CD4-positive, alpha-beta T cell (primary cell): ENCODE results near the gene SHANK3. TPM values are rescaled to one million over a fixed set of nuclear protein-coding genes. Genes with fewer than 3 reads are reported as not detected.

Source experiments
- ATAC-seq: fragments of 200-7000 bp; cut with Tn5 transposase; one replicate; pipeline ENCODE4 v1.10.0; 2022; ENCODE audit warnings: mild to moderate bottlenecking; ENCODE audit not compliant: poor library complexity
- CTCF ChIA-PET: fragments of 350-600 bp; sonication (Branson Sonifier 250); formaldehyde crosslinking; loops from one replicate; lab custom pipeline; 2021; ENCODE audit warnings: antibody characterized with exemption, inconsistent platforms; lab: Charles Lee
- POLR2A ChIA-PET: fragments of 350-600 bp; sonication (Branson Sonifier 250); formaldehyde crosslinking; loops from one replicate; lab custom pipeline; 2021; ENCODE audit warnings: antibody characterized with exemption, inconsistent platforms; lab: Charles Lee
- DNase-seq, 14 experiments: peaks; one replicate each; pipeline ENCODE4 v3.0.0-alpha.2; 2013 to 2020; ENCODE audit warnings: mixed read lengths in 2 of 14
- H3K27ac ChIP-seq, 2 donors: one replicate each; pipeline versions ENCODE4 v1.5.1 to v1.7.0; 2013; ENCODE audit warnings: low read length in 2 of 2, low read depth in 1 of 2, mild to moderate bottlenecking in 1 of 2
- H3K27me3 ChIP-seq, 2 experiments: 1 replicate in 1 of 2; 2 replicates in 1 of 2; pipeline versions ENCODE4 v1.6.1 to v1.7.0; 2013; ENCODE audit warnings: low read length in 2 of 2, control low read depth in 1 of 2, mild to moderate bottlenecking in 1 of 2, moderate library complexity in 1 of 2; ENCODE audit not compliant: insufficient read depth in 2 of 2, control insufficient read depth in 1 of 2
- H3K36me3 ChIP-seq: one replicate; pipeline ENCODE4 v1.6.1; 2013; ENCODE audit warnings: low read length, control low read depth; ENCODE audit not compliant: insufficient read depth
- H3K4me1 ChIP-seq: one replicate; pipeline ENCODE4 v1.6.1; 2013; ENCODE audit warnings: low read length, control low read depth; ENCODE audit not compliant: insufficient read depth
- H3K4me3 ChIP-seq: one replicate; pipeline ENCODE4 v1.5.1; 2013; ENCODE audit warnings: mild to moderate bottlenecking, low read length, moderate library complexity
- H3K9me3 ChIP-seq, 2 experiments: 1 replicate in 1 of 2; 2 replicates in 1 of 2; pipeline versions ENCODE4 v1.6.1 to v1.7.0; 2013; ENCODE audit warnings: low read length in 2 of 2, mild to moderate bottlenecking in 2 of 2, control low read depth in 1 of 2, moderate library complexity in 1 of 2; ENCODE audit not compliant: control insufficient read depth in 1 of 2, insufficient read depth in 1 of 2
- H3K27ac Mint-ChIP-seq: one replicate; pipeline ENCODE4 v1.8.0; 2020; ENCODE audit warnings: mixed read lengths
- H3K27me3 Mint-ChIP-seq: one replicate; pipeline ENCODE4 v1.8.0; 2021; ENCODE audit warnings: mixed read lengths
- H3K36me3 Mint-ChIP-seq: one replicate; pipeline ENCODE4 v1.8.0; 2021; ENCODE audit warnings: low read depth, mixed read lengths
- H3K4me1 Mint-ChIP-seq: one replicate; pipeline ENCODE4 v1.8.0; 2021; ENCODE audit warnings: low read depth, mixed read lengths
- H3K4me3 Mint-ChIP-seq: one replicate; pipeline ENCODE4 v1.8.0; 2020; ENCODE audit warnings: mild to moderate bottlenecking, mixed read lengths
- H3K9me3 Mint-ChIP-seq: one replicate; pipeline ENCODE4 v1.8.0; 2020; ENCODE audit warnings: mixed read lengths
- intact Hi-C, 2 experiments: fragments of 100-400 bp; cut with DNase I in 1 of 2; cut with micrococcal nuclease in 1 of 2; formaldehyde crosslinking; loops; one replicate each; pipeline versions ENCODE4 v1.15.1 to v1.9.0; 2023 to 2025; cut with DNase I, micrococcal nuclease
- total RNA-seq, 174 experiments: library from RNA in 2 of 174; stranded (reverse) in 2 of 174; gene quantifications; one replicate each; pipeline ENCODE4 v1.2.3 and lab custom pipeline; 2021 to 2026
- TF ChIP-seq, protein P1 (sequence below): fragments of 200-600 bp; IDR thresholded peaks from one replicate; pipeline ENCODE4 v1.8.0; 2022; ENCODE audit warnings: antibody characterized with exemption, mild to moderate bottlenecking

SHANK3 gene
- total RNA-seq, 2 experiments from 2014 or later, result not detected

DNA sequence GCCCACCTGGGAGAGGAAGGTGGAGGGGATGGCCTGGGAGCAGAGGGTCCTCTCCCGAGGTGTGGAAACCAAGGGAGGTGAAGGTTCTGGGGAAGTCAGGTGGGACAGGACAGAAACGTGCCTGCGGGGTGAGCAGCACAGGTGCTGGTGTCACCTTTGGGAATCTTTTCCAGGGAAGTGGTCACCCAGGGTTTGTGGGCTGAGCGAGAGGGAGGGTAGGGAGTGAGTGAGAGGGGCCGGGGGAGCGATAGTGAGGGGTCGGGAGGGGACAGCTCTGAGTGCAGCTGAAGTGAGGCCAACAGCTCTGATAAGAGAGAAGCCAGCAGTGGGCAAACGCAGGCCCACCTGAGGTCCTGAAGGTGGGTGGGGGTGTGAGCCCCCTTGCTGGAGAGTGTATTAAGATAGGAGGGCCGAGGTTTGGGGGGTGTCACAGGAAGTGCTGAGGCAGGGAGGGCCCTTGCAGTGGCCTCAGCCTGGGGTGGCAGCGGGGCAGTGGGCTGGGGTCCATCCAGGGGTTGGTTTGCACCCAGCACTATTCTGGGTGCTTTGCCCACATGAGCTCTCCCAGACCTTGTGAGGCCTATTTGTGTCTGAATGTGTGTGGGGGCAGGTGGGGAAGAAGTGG lies 1.6 kb upstream of the SHANK3 start:
- peak overlapping the region; percentile 64 for H3K4me3 Mint-ChIP-seq
- intact Hi-C loops, result no loop called here
- peaks cover 49% of the 10 kb centered on the region for H3K27me3 Mint-ChIP-seq

DNA sequence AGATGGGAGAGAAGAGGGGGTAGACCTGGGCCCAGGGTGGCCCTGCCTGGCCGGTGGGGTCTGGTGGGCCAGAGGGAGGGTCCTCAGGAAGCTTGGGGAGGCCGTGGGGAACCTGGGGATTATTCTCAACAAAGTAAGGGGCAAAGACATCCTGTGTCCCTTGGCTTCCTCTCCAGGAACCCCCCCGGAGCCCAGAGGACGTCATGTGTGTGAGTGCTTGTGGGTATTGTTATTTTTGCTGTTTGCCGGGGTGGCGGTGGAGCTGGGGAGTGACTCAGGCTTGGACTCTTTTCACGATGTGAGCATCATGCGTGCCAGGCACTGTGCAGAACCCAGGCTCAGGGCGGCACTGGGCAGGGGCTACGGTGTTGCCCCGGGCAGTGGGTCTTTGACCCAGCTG lies 982 bp upstream of the SHANK3 start:
- H3K27me3 ChIP-seq, result peaks cover 34 to 42% of the 10 kb centered on the region in 2 experiments
- no peaks in the 10 kb centered on the region for H3K36me3 ChIP-seq
- Mint-ChIP-seq H3K4me1 (peaks cover 16% of the 10 kb centered on the region), H3K4me3 (peak overlapping the region; percentile 64), H3K27me3 (peaks cover 55% of the 10 kb centered on the region), H3K9me3 (no peaks in the 10 kb centered on the region), H3K36me3 (no peaks in the 10 kb centered on the region), H3K27ac (no peak overlapping the region)
- H3K4me3 ChIP-seq, result no peak overlapping the region
- H3K9me3 ChIP-seq, result peaks cover 0 to 18% of the 10 kb centered on the region in 2 experiments
- ChIA-PET POLR2A (no interaction called here), CTCF (no interaction called here)
- ATAC-seq (no peak), DNase-seq (peak in 1 of 14 experiments; percentile 21)
- H3K4me1 ChIP-seq, result peaks cover 24% of the 10 kb centered on the region
- TF ChIP-seq, protein P1, sequence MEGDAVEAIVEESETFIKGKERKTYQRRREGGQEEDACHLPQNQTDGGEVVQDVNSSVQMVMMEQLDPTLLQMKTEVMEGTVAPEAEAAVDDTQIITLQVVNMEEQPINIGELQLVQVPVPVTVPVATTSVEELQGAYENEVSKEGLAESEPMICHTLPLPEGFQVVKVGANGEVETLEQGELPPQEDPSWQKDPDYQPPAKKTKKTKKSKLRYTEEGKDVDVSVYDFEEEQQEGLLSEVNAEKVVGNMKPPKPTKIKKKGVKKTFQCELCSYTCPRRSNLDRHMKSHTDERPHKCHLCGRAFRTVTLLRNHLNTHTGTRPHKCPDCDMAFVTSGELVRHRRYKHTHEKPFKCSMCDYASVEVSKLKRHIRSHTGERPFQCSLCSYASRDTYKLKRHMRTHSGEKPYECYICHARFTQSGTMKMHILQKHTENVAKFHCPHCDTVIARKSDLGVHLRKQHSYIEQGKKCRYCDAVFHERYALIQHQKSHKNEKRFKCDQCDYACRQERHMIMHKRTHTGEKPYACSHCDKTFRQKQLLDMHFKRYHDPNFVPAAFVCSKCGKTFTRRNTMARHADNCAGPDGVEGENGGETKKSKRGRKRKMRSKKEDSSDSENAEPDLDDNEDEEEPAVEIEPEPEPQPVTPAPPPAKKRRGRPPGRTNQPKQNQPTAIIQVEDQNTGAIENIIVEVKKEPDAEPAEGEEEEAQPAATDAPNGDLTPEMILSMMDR, result no peak
- intact Hi-C loops, result no loop called here
- no peak overlapping the region for H3K27ac ChIP-seq

More for the DNA sequence above, 1.6 kb upstream of the SHANK3 start:
- ATAC-seq (no peak), DNase-seq (no peak)
- Histone ChIP-seq H3K9me3 (peaks cover 0 to 18% of the 10 kb centered on the region in 2 experiments), H3K27me3 (peaks cover 34 to 36% of the 10 kb centered on the region in 2 experiments), H3K4me3 (no peak overlapping the region), H3K4me1 (peaks cover 24% of the 10 kb centered on the region), H3K36me3 (no peaks in the 10 kb centered on the region), H3K27ac (no peak overlapping the region)
- no peak overlapping the region for H3K27ac Mint-ChIP-seq
- CTCF ChIA-PET, result no interaction called here
- POLR2A ChIA-PET, result no interaction called here
- H3K36me3 Mint-ChIP-seq, result no peaks in the 10 kb centered on the region
- no peaks in the 10 kb centered on the region for H3K9me3 Mint-ChIP-seq
- TF ChIP-seq, protein P1, result no peak
- H3K4me1 Mint-ChIP-seq, result peaks cover 16% of the 10 kb centered on the region

DNA sequence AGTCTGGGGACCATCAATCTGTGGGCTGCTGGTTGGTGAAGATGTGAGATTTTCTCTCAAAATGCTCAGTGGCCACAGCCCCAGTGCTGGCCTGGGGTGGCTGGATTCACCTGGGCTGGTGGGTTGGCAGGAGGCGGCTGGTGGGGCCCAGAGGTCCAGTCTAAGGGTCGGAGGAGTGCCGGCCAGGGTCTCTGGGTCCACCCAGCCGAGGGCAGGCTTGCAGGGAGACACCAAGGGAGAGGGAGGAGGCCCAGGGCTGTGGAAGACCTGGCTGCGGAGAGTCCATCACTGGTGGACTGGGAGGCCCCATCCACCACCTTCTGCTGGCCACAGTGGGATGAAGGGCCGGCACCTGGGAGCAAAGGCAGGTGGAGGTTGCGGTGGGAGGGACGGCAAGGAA lies 582 bp upstream of the SHANK3 start:
- no peak overlapping the region for H3K27ac Mint-ChIP-seq
- peak overlapping the region; percentile 43 for H3K4me3 Mint-ChIP-seq
- Histone ChIP-seq H3K4me3 (no peak overlapping the region), H3K9me3 (peaks cover 0 to 18% of the 10 kb centered on the region in 2 experiments), H3K27me3 (peaks cover 30 to 42% of the 10 kb centered on the region in 2 experiments), H3K36me3 (no peaks in the 10 kb centered on the region), H3K27ac (no peak overlapping the region), H3K4me1 (peaks cover 24% of the 10 kb centered on the region)
- no peaks in the 10 kb centered on the region for H3K9me3 Mint-ChIP-seq
- H3K36me3 Mint-ChIP-seq, result no peaks in the 10 kb centered on the region
- POLR2A ChIA-PET, result no interaction called here
- peaks cover 16% of the 10 kb centered on the region for H3K4me1 Mint-ChIP-seq
- no peak for ATAC-seq
- TF ChIP-seq, protein P1, result no peak
- DNase-seq, result peak in 1 of 14 experiments; percentile 16
- CTCF ChIA-PET, result no interaction called here
- intact Hi-C loops, result no loop called here
- peaks cover 55% of the 10 kb centered on the region for H3K27me3 Mint-ChIP-seq
